ENCODE measurements around the gene SPANXN2.
"Not testable (repeated sequence)": the region's sequence is repeated elsewhere in the genome, so short reads cannot be mapped to it uniquely, and the experiment has no call there.

SPANXN2 gene

GRCh38 chrX:143720652-143721051 lies at the start of gene SPANXN2:
Gene SPANXN2, minus strand, starts transcription at chrX:143720752. Its CDS starts 84 bp downstream, at chrX:143720668.
- DNase-seq = not testable (repeated sequence)

- DNase-seq = no peak
These were observed 48.4 kb upstream of the SPANXN2 start for GRCh38 chrX:143768976-143769375.

GRCh38 chrX:143767789-143768188 lies 47.2 kb upstream of the SPANXN2 start:
- DNase-seq = not testable (repeated sequence)

- DNase-seq = no peak
These were observed 37.3 kb upstream of the SPANXN2 start for GRCh38 chrX:143757887-143758286.

GRCh38 chrX:143757375-143757774 lies 36.8 kb upstream of the SPANXN2 start:
- DNase-seq = no peak

- DNase-seq = no peak
These were observed 33.6 kb upstream of the SPANXN2 start for GRCh38 chrX:143754183-143754582.

GRCh38 chrX:143733866-143734265 lies 13.3 kb upstream of the SPANXN2 start:
- no peak for DNase-seq

GRCh38 chrX:143726296-143726695 lies 5.7 kb upstream of the SPANXN2 start:
- no peak for DNase-seq

- DNase-seq = no peak
These were observed 19.1 kb downstream of the SPANXN2 start for GRCh38 chrX:143701460-143701859.

GRCh38 chrX:143694885-143695284 lies 25.7 kb downstream of the SPANXN2 start:
- no peak for DNase-seq

- DNase-seq = no peak
These were observed 37.1 kb downstream of the SPANXN2 start for GRCh38 chrX:143683486-143683885.

- DNase-seq = no peak
These were observed 45.6 kb downstream of the SPANXN2 start for GRCh38 chrX:143674926-143675325.

GRCh38 chrX:143669395-143669794 lies 51.2 kb downstream of the SPANXN2 start:
- DNase-seq = no peak

GRCh38 chrX:143664302-143664701 lies 56.2 kb downstream of the SPANXN2 start:
- no peak for DNase-seq

GRCh38 chrX:143663755-143664154 lies 56.8 kb downstream of the SPANXN2 start:
- DNase-seq = no peak
